Neural cell (in vitro differentiated cells): ENCODE measurements around the gene ZFR. TPM values are rescaled to one million over a fixed set of nuclear protein-coding genes. Genes with fewer than 3 reads are reported as not detected.

Source experiments
- H2AFZ ChIP-seq: fragments of 200-600, 300-800 bp; sonication (generic), shearing (Covaris generic); 2 replicates; pipeline ENCODE4 v1.6.0; 2014; ENCODE audit warnings: low read depth, mild to moderate bottlenecking, antibody characterized with exemption, low read length, moderate library complexity
- H3F3A ChIP-seq: fragments of 200-600 bp; shearing (Covaris generic); 2 replicates; pipeline ENCODE4 v1.6.1; 2016; ENCODE audit warnings: mild to moderate bottlenecking, moderate library complexity, mixed read lengths, antibody characterized with exemption, low read length; ENCODE audit not compliant: insufficient read depth, poor library complexity, severe bottlenecking
- H3K27ac ChIP-seq: fragments of 200-600, 300-800 bp; sonication (generic), shearing (Covaris generic); 2 replicates; pipeline ENCODE4 v1.5.1; 2014; ENCODE audit warnings: mild to moderate bottlenecking, low read length, moderate library complexity
- H3K27me3 ChIP-seq: fragments of 300-800, 200-600 bp; sonication (generic), shearing (Covaris generic); 2 replicates; pipeline ENCODE4 v1.6.0; 2014; ENCODE audit warnings: mild to moderate bottlenecking, low read depth, low read length, moderate library complexity; ENCODE audit not compliant: insufficient read depth
- H3K36me3 ChIP-seq: fragments of 300-800, 200-600 bp; sonication (generic), shearing (Covaris generic); 2 replicates; pipeline ENCODE4 v1.5.1; 2014; ENCODE audit warnings: mild to moderate bottlenecking, antibody characterized with exemption, low read length, moderate library complexity; ENCODE audit not compliant: insufficient read depth
- H3K4me2 ChIP-seq: fragments of 300-800, 200-600 bp; sonication (generic), shearing (Covaris generic); 2 replicates; pipeline ENCODE4 v1.6.0; 2014; ENCODE audit warnings: mild to moderate bottlenecking, low read length
- H3K4me3 ChIP-seq: fragments of 300-800, 200-600 bp; sonication (generic), shearing (Covaris generic); 2 replicates; pipeline ENCODE4 v1.5.1; 2014; ENCODE audit warnings: mild to moderate bottlenecking, low read length, moderate library complexity
- H3K79me2 ChIP-seq: fragments of 200-600 bp; shearing (Covaris generic); replicated peaks from 2 replicates; pipeline ENCODE4 v1.6.0; 2014; ENCODE audit warnings: mild to moderate bottlenecking, low read length, moderate library complexity; ENCODE audit not compliant: insufficient read depth
- H3K9ac ChIP-seq: fragments of 300-800, 200-600 bp; sonication (generic), shearing (Covaris generic); 2 replicates; pipeline ENCODE4 v1.6.1; 2016; ENCODE audit warnings: mild to moderate bottlenecking, low read length, mixed read lengths
- H3K9me2 ChIP-seq: fragments of 200-600 bp; shearing (Covaris generic); 2 replicates; pipeline ENCODE4 v1.6.1; 2016; ENCODE audit warnings: mild to moderate bottlenecking, low read length, mixed read lengths; ENCODE audit not compliant: insufficient read depth
- H3K9me3 ChIP-seq: fragments of 200-600, 300-800 bp; sonication (generic), shearing (Covaris generic); 2 replicates; pipeline ENCODE4 v1.6.1; 2016; ENCODE audit warnings: mild to moderate bottlenecking, mixed run types, low read length, moderate library complexity, mixed read lengths
- H4K20me1 ChIP-seq: fragments of 200-600 bp; shearing (Covaris generic); 2 replicates; pipeline ENCODE4 v1.6.1; 2016; ENCODE audit warnings: mild to moderate bottlenecking, mixed run types; ENCODE audit not compliant: insufficient read depth
- EP300 ChIP-seq: fragments of 450-650 bp; conservative IDR thresholded peaks from 2 replicates; pipeline ENCODE4 v1.6.1; 2014; ENCODE audit warnings: antibody characterized with exemption, mild to moderate bottlenecking, moderate library complexity; ENCODE audit not compliant: poor library complexity, severe bottlenecking
- EZH2 ChIP-seq: fragments of 200-600, 300-800 bp; shearing (Covaris generic), sonication (generic); IDR thresholded peaks from 2 replicates; pipeline ENCODE4 v1.6.1; 2014; ENCODE audit warnings: antibody characterized with exemption, low read length, borderline replicate concordance, mild to moderate bottlenecking; ENCODE audit not compliant: insufficient read depth, poor library complexity, severe bottlenecking
- MXI1 ChIP-seq: fragments of 450-650 bp; conservative IDR thresholded peaks from 2 replicates; pipeline ENCODE4 v1.6.1; 2014; ENCODE audit warnings: antibody characterized with exemption, mild to moderate bottlenecking; ENCODE audit not compliant: poor library complexity, severe bottlenecking
- POLR2AphosphoS5 ChIP-seq: IDR thresholded peaks from 2 replicates; pipeline ENCODE4 v1.6.1; 2012
- RAD21 ChIP-seq: fragments of 450-650 bp; conservative IDR thresholded peaks from 2 replicates; pipeline ENCODE4 v1.6.1; 2014; ENCODE audit warnings: antibody characterized with exemption, mild to moderate bottlenecking, moderate library complexity
- SMC3 ChIP-seq: fragments of 450-650 bp; conservative IDR thresholded peaks from 2 replicates; pipeline ENCODE4 v1.6.1; 2014; ENCODE audit warnings: antibody characterized with exemption, mild to moderate bottlenecking, moderate library complexity; ENCODE audit not compliant: poor library complexity
- TAF1 ChIP-seq: IDR thresholded peaks from 2 replicates; pipeline ENCODE4 v1.6.1; 2012; ENCODE audit warnings: low read depth
- polyA minus RNA-seq: library from RNA; depleted of rRNA, polyadenylated mRNA; stranded (reverse); fragments of >200 nt; gene quantifications from 2 replicates; pipeline ENCODE4 v1.2.3, GENCODE V29; 2014
- polyA plus RNA-seq: library from polyadenylated mRNA; depleted of rRNA; stranded (reverse); fragments of >200 nt; gene quantifications from 2 replicates; pipeline ENCODE4 v1.2.3, GENCODE V29; 2014
- TF ChIP-seq, protein P1 (sequence below): fragments of 450-650 bp; IDR thresholded peaks from 2 replicates; pipeline ENCODE4 v1.5.1; 2014; ENCODE audit warnings: antibody characterized with exemption, mild to moderate bottlenecking, moderate library complexity; ENCODE audit not compliant: poor library complexity, severe bottlenecking
- TF ChIP-seq, protein P2 (sequence below): IDR thresholded peaks from 2 replicates; pipeline ENCODE4 v1.6.1; 2012; ENCODE audit warnings: borderline replicate concordance

ZFR gene
- polyA plus RNA-seq (115 and 141 TPM in 2 replicates), polyA minus RNA-seq (181 and 192 TPM in 2 replicates)

DNA sequence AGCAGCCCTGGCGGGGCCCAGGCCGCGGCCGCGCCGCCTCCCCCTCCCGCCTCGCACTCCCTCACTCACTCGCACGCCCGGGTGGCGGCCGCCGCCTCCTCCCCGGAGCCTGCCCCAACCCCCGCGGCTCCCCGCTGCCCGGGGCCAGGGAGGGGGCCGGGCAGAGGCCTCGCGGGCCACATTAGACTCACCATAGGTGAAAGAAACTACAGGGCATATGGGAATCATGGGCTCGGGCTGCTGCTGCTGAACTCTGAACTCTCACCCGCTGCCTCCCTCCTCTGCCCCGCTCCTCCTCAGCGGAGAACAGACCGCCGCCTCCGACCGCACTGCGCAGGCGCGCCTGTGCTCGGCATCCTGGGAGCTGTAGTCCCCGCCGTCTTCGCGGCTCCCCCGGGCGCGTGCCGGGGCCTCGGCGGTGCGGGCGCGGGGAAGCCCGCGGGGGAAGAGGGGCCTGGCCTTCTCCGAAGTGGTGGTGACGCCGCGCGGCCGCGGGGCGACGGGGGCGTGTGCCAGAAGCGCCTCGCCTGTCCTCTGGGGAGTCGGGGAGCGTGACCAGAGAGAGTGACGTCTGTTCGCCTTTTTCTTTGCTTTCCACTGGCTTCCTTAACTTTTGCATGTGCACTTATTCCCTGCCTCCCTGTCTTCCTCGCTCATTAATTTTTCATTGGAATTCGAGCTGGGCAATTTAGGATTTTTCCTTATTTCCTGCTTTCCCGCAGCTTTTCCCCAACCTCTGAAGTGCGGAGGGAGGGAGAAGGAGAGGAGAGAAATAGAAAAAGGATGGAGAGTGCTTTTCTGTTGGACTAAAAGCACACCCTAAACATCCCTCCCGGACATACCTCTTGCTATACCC is at the start of gene ZFR:
Gene ZFR, minus strand, starts transcription at position 310 of the 856 bp plus-strand sequence. Its CDS starts 82 bp downstream, at position 228.
- peak within 1 kb of the TSS; percentile 83 for H3K4me2 ChIP-seq
- H3K9me3 ChIP-seq = no peaks in the 10 kb centered on the region
- peak within 1 kb of the TSS; percentile 80 for H3K27ac ChIP-seq
- H3K9ac ChIP-seq = peak within 1 kb of the TSS; percentile 88
- H3K36me3 ChIP-seq = no peaks in the 10 kb centered on the region
- peak within 1 kb of the TSS; percentile 89 for H3K4me3 ChIP-seq
- peaks cover 6% of the 10 kb centered on the region for H3F3A ChIP-seq
- H3K9me2 ChIP-seq = no peaks in the 10 kb centered on the region
- peak within 1 kb of the TSS; percentile 67 for H2AFZ ChIP-seq
- H4K20me1 ChIP-seq = no peaks in the 10 kb centered on the region
- peak; percentile 39 for TF ChIP-seq RAD21
- TF ChIP-seq MXI1 = peak; percentile 85
- TF ChIP-seq, protein P1, sequence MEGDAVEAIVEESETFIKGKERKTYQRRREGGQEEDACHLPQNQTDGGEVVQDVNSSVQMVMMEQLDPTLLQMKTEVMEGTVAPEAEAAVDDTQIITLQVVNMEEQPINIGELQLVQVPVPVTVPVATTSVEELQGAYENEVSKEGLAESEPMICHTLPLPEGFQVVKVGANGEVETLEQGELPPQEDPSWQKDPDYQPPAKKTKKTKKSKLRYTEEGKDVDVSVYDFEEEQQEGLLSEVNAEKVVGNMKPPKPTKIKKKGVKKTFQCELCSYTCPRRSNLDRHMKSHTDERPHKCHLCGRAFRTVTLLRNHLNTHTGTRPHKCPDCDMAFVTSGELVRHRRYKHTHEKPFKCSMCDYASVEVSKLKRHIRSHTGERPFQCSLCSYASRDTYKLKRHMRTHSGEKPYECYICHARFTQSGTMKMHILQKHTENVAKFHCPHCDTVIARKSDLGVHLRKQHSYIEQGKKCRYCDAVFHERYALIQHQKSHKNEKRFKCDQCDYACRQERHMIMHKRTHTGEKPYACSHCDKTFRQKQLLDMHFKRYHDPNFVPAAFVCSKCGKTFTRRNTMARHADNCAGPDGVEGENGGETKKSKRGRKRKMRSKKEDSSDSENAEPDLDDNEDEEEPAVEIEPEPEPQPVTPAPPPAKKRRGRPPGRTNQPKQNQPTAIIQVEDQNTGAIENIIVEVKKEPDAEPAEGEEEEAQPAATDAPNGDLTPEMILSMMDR = no peak
- peak; percentile 92 for TF ChIP-seq POLR2AphosphoS5
- no peak for TF ChIP-seq SMC3
- TF ChIP-seq, protein P2, sequence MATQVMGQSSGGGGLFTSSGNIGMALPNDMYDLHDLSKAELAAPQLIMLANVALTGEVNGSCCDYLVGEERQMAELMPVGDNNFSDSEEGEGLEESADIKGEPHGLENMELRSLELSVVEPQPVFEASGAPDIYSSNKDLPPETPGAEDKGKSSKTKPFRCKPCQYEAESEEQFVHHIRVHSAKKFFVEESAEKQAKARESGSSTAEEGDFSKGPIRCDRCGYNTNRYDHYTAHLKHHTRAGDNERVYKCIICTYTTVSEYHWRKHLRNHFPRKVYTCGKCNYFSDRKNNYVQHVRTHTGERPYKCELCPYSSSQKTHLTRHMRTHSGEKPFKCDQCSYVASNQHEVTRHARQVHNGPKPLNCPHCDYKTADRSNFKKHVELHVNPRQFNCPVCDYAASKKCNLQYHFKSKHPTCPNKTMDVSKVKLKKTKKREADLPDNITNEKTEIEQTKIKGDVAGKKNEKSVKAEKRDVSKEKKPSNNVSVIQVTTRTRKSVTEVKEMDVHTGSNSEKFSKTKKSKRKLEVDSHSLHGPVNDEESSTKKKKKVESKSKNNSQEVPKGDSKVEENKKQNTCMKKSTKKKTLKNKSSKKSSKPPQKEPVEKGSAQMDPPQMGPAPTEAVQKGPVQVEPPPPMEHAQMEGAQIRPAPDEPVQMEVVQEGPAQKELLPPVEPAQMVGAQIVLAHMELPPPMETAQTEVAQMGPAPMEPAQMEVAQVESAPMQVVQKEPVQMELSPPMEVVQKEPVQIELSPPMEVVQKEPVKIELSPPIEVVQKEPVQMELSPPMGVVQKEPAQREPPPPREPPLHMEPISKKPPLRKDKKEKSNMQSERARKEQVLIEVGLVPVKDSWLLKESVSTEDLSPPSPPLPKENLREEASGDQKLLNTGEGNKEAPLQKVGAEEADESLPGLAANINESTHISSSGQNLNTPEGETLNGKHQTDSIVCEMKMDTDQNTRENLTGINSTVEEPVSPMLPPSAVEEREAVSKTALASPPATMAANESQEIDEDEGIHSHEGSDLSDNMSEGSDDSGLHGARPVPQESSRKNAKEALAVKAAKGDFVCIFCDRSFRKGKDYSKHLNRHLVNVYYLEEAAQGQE = no peak
- TF ChIP-seq EZH2 = no peak
- peak; percentile 65 for TF ChIP-seq TAF1
- TF ChIP-seq EP300 = peak; percentile 45
- H3K79me2 ChIP-seq = peaks cover 39% of the 10 kb centered on the region
- no peaks in the 10 kb centered on the region for H3K27me3 ChIP-seq

DNA sequence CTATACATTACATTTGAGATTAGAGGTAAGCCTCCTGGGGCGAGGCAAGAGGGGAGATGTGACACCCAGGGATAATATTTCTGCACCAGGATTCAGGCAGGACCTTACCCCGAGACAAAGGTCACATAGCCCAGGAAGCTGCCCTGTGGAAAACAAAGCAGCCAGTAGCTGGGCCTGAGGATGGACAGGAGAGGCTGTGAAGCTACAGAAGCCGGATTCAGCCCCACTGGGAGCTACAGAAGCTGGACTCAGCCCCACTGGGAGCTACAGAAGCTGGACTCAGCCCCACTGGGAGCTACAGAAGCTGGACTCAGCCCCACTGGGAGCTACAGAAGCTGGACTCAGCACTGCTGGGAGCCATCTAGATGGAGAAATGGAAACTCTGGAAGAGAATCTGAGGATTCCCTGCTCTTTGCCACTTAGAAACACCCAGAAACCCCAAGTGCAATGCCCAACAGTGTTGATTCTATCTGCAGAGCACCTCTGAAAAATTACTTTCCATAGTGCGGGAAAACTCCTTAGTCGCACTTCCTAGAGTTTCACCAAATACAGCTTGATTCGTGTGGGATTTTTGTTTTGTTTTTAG is 46.5 kb upstream of the ZFR start:
- no peaks in the 10 kb centered on the region for H3F3A ChIP-seq
- no peaks in the 10 kb centered on the region for H3K9me3 ChIP-seq
- H3K27me3 ChIP-seq = no peaks in the 10 kb centered on the region
- no peaks in the 10 kb centered on the region for H3K79me2 ChIP-seq
- no peaks in the 10 kb centered on the region for H4K20me1 ChIP-seq
- no peak overlapping the region for H2AFZ ChIP-seq
- H3K4me3 ChIP-seq = no peak overlapping the region
- TF ChIP-seq, protein P2 = no peak
- TF ChIP-seq SMC3 (no peak), POLR2AphosphoS5 (no peak), EZH2 (no peak), MXI1 (no peak), TAF1 (no peak), RAD21 (no peak), EP300 (no peak)
- TF ChIP-seq, protein P1 = no peak
- no peak overlapping the region for H3K9ac ChIP-seq
- no peaks in the 10 kb centered on the region for H3K9me2 ChIP-seq
- H3K4me2 ChIP-seq = no peak overlapping the region
- no peaks in the 10 kb centered on the region for H3K36me3 ChIP-seq
- no peak overlapping the region for H3K27ac ChIP-seq
